T-helper 2 cell treated with Interferon-gamma antibody and Interleukin-4, amounts not matched to agents 5 μg/mL and 100 μg/mL, for 36 hours (primary cell): Measurements from ENCODE around the gene RIPK1.
"Not testable (repeated sequence)": the region's sequence is repeated elsewhere in the genome, so short reads cannot be mapped to it uniquely, and the experiment has no call there.

Source experiments
- DNase-seq: peaks from one replicate; pipeline ENCODE4 v3.0.0; 2021; ENCODE audit warnings: low spot score
- H3K27ac Mint-ChIP-seq: one replicate; pipeline ENCODE4 v1.8.0; 2021; ENCODE audit warnings: mild to moderate bottlenecking, mixed read lengths
- H3K27me3 Mint-ChIP-seq: one replicate; pipeline ENCODE4 v1.8.0; 2021; ENCODE audit warnings: low read depth, mixed read lengths
- H3K36me3 Mint-ChIP-seq: one replicate; pipeline ENCODE4 v1.8.0; 2021; ENCODE audit warnings: low read depth, mixed read lengths
- H3K4me1 Mint-ChIP-seq: one replicate; pipeline ENCODE4 v1.8.0; 2021; ENCODE audit warnings: low read depth, mixed read lengths
- H3K4me3 Mint-ChIP-seq: one replicate; pipeline ENCODE4 v1.8.0; 2022; ENCODE audit warnings: mild to moderate bottlenecking, moderate library complexity, mixed read lengths
- H3K9me3 Mint-ChIP-seq: one replicate; pipeline ENCODE4 v1.8.0; 2021; ENCODE audit warnings: mixed read lengths

RIPK1 gene

DNA sequence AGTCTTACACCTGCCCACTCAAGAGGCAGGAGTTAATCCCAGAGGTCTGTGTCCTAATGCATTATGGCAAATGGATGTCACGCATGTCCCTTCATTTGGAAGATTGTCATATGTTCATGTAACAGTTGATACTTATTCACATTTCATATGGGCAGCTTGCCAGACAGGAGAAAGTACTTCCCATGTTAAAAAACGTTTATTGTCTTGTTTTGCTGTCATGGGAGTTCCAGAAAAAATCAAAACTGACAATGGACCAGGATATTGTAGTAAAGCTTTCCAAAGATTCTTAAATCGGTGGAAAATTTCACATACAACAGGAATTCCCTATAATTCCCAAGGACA is 13.2 kb upstream of the RIPK1 start:
- H3K27ac Mint-ChIP-seq, H3K36me3 Mint-ChIP-seq, DNase-seq, H3K9me3 Mint-ChIP-seq, H3K27me3 Mint-ChIP-seq: not testable (repeated sequence)
- Mint-ChIP-seq H3K4me1 (peaks cover 41% of the 10 kb centered on the region), H3K4me3 (peak overlapping the region; percentile 39)

DNA sequence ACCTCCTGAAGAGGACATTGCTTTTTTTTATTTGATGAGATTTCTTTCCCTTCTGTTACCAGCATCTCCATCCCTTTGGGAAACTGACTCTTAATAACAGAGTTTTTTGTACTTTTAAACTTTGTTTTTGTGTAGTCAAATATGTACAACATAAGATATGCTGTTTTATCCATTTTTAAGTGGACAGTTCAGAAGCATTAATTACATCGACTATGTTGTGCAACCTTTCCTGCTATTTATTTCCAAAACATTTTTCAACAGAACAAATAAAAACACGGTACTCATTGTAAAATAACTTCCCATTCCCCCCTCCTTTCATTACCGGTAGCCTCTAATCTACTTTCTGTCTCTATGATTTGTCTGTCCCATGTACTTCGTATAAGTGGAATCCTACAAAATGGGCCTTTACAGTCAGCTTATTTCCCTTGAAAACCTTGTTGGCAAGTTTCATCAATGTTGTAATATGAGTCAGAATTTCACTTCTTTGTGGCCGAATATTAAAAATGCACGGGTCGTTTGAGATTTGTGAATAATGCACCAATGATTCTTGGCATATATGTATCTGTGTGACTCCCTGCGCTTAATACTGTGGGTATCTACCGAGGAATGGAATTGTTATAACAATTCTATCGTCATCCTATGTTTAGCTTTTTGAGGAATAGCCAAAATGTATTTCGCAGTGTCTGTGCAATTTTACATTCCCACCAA is 11.1 kb upstream of the RIPK1 start:
- no peaks in the 10 kb centered on the region for H3K27me3 Mint-ChIP-seq

DNA sequence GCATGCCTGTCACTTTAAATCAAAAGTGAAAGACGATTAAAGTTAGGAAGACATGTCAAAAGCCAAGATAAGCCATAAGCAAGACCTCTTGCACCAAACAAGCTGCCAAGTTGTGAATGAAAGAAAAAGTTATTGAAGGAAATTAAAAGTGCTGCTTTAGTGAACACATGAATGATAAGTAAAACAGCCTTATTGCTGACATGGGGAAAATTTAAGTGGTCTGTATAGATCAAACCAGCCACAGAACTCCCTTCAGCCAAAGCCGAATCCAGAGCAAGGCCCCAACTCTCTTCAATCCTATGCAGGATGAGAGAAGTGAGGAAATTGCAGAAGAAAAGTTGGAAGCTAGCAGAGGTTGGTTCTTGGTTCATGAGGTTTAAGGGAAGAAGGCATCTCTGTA is 9.3 kb upstream of the RIPK1 start:
- no peak for DNase-seq
- Mint-ChIP-seq H3K36me3 (no peaks in the 10 kb centered on the region), H3K27ac (peak overlapping the region; percentile 73), H3K4me1 (peaks cover 37% of the 10 kb centered on the region), H3K27me3 (no peaks in the 10 kb centered on the region), H3K4me3 (peak overlapping the region; percentile 35), H3K9me3 (no peaks in the 10 kb centered on the region)

More for the DNA sequence above, 11.1 kb upstream of the RIPK1 start:
- no peaks in the 10 kb centered on the region for H3K9me3 Mint-ChIP-seq
- H3K36me3 Mint-ChIP-seq = no peaks in the 10 kb centered on the region
- H3K4me3 Mint-ChIP-seq = no peak overlapping the region
- H3K27ac Mint-ChIP-seq = no peak overlapping the region
- DNase-seq = no peak
- peaks cover 47% of the 10 kb centered on the region for H3K4me1 Mint-ChIP-seq

DNA sequence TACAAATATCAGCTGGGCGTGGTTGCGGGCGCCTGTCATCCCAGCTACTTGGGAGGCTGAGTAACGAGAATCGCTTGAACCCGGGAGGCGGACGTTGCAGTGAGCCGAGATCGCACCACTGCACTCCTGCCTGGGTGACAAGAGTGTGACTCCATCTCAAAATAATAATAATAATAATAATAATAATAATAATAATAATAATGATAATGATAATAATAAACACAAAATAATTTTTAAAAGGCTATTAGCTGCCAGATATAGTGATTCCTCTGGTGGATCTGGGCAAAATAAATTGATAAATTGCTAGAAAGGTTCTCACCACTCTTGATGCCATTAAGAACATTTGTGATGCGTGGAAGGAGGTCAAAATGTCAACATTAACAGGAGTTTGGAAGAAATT is 8.2 kb upstream of the RIPK1 start:
- not testable (repeated sequence) for DNase-seq, H3K9me3 Mint-ChIP-seq, H3K36me3 Mint-ChIP-seq, H3K4me3 Mint-ChIP-seq, H3K27me3 Mint-ChIP-seq, H3K27ac Mint-ChIP-seq
- H3K4me1 Mint-ChIP-seq = peaks cover 37% of the 10 kb centered on the region

GRCh38 chr6:3061501-3061941 is 6.8 kb upstream of the RIPK1 start:
- peaks cover 36% of the 10 kb centered on the region for H3K4me1 Mint-ChIP-seq
- no peak overlapping the region for H3K27ac Mint-ChIP-seq
- H3K36me3 Mint-ChIP-seq = peaks cover 6% of the 10 kb centered on the region
- DNase-seq = no peak
- no peak overlapping the region for H3K4me3 Mint-ChIP-seq
- H3K27me3 Mint-ChIP-seq = no peaks in the 10 kb centered on the region
- no peaks in the 10 kb centered on the region for H3K9me3 Mint-ChIP-seq

GRCh38 chr6:3063340-3063732 is 5.0 kb upstream of the RIPK1 start:
- Mint-ChIP-seq H3K36me3 (peaks cover 12% of the 10 kb centered on the region), H3K4me1 (peaks cover 43% of the 10 kb centered on the region), H3K27ac (peak overlapping the region; percentile 81), H3K4me3 (peak overlapping the region; percentile 93)
- not testable (repeated sequence) for DNase-seq, H3K27me3 Mint-ChIP-seq, H3K9me3 Mint-ChIP-seq

DNA sequence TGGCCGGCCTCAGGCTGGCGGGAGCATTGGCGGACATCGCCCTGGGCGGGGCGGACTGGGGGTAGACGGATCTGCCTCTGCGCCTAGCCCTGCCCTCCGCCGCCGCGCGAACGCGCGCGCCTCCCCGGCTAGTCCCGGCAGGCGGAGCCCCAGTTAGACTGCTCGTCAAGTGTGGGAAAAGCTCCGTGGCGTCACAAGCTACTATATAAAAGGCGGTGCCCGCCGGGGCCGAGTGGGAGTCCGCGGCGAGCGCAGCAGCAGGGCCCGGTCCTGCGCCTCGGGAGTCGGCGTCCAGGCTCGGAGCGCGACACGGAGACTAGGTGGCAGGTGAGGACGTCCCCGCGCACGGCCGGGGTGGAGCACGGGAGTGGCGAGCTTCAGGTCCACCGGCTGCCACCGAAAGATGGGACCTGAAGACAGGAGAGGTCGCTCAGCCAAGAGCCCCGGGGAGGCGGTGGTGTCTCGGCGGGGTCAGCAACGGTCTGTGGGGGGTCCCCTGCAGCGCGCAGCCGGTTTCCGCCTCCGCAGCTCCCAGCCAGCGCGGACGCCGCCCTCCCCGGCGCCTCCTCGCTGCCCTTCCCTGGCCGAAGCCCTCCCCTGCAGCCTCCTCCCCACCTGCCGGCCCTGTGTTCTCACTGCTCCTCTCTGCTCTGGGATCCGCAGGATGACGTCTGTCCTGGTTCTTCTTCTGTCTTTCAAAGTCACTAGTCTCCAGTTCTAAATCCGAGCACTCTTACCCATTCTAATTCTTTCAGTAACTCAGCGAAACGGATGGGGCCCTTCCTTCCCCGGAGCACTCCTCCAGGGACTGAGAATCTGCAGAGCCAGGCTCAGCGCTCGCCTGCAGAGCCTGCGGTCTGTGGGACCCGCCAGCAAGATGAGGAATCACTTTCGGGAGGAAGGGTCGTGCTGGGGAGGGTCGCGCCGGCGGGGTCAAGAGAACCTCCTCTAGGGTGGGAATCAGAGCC is 4.3 kb upstream of the RIPK1 start:
- H3K4me1 Mint-ChIP-seq = peaks cover 36% of the 10 kb centered on the region

GRCh38 chr6:3071568-3071967 is 3.3 kb downstream of the RIPK1 start:
- Mint-ChIP-seq H3K4me1 (peaks cover 49% of the 10 kb centered on the region), H3K4me3 (no peak overlapping the region), H3K27ac (no peak overlapping the region), H3K36me3 (peaks cover 24% of the 10 kb centered on the region), H3K9me3 (no peaks in the 10 kb centered on the region), H3K27me3 (no peaks in the 10 kb centered on the region)
- DNase-seq = no peak

More for the DNA sequence above, 4.3 kb upstream of the RIPK1 start:
- DNase-seq = peak; percentile 96
- peak overlapping the region; percentile 94 for H3K27ac Mint-ChIP-seq
- peaks cover 14% of the 10 kb centered on the region for H3K36me3 Mint-ChIP-seq
- no peaks in the 10 kb centered on the region for H3K27me3 Mint-ChIP-seq
- H3K9me3 Mint-ChIP-seq = no peaks in the 10 kb centered on the region
- H3K4me3 Mint-ChIP-seq = peak overlapping the region; percentile 93

DNA sequence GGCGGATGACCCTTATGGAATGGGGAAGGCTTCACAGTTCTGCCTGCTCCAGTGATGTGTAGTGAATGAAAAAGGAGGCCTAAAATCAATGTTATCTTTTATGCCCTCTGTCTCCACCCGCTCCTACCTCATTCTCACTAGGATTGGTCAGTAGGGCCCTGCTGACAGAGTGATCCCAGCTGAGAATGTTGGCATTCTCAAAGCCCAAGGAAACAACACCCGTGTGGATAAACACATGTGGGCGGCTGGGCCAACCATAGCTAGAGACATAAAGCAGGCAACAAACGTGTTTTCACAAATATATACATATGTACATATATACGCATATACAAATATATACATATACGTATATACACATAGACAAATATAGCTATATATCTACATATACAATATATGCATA is 4.5 kb downstream of the RIPK1 start:
- Mint-ChIP-seq H3K36me3 (peaks cover 32% of the 10 kb centered on the region), H3K27ac (no peak overlapping the region), H3K4me3 (no peak overlapping the region), H3K9me3 (no peaks in the 10 kb centered on the region), H3K4me1 (peaks cover 47% of the 10 kb centered on the region), H3K27me3 (no peaks in the 10 kb centered on the region)
- DNase-seq = no peak

GRCh38 chr6:3073382-3073781 is 5.1 kb downstream of the RIPK1 start:
- Mint-ChIP-seq H3K36me3 (peaks cover 35% of the 10 kb centered on the region), H3K4me3 (no peak overlapping the region), H3K27ac (no peak overlapping the region)

GRCh38 chr6:3075772-3076113 is 7.4 kb downstream of the RIPK1 start:
- H3K27ac Mint-ChIP-seq = peak overlapping the region; percentile 84
- H3K27me3 Mint-ChIP-seq = no peaks in the 10 kb centered on the region
- peaks cover 38% of the 10 kb centered on the region for H3K36me3 Mint-ChIP-seq
- peaks cover 37% of the 10 kb centered on the region for H3K4me1 Mint-ChIP-seq
- no peaks in the 10 kb centered on the region for H3K9me3 Mint-ChIP-seq
- peak overlapping the region; percentile 85 for H3K4me3 Mint-ChIP-seq
- DNase-seq = no peak

More at GRCh38 chr6:3073382-3073781, 5.1 kb downstream of the RIPK1 start:
- no peaks in the 10 kb centered on the region for H3K27me3 Mint-ChIP-seq
- no peak for DNase-seq
- peaks cover 44% of the 10 kb centered on the region for H3K4me1 Mint-ChIP-seq
- H3K9me3 Mint-ChIP-seq = no peaks in the 10 kb centered on the region

DNA sequence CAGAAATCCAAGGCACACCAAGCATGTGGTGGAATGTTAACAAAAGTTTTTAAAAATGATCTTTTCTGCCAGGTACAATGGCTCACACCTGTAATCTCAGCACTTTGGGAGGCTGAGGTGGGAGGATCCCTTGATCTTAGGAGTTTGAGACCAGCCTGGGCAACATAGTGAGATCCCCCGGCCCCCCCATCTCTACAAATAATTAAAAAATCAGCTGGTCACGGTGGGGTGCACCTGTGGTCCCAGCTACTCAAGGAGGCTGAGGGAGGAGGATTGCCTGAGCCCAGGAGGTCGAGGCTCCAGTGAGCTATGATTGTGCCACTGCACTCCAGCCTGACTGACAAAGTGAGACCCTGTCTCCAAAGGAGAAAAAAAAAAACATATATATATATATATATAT is 8.0 kb downstream of the RIPK1 start:
- no peak for DNase-seq
- Mint-ChIP-seq H3K9me3 (no peaks in the 10 kb centered on the region), H3K4me1 (peaks cover 33% of the 10 kb centered on the region), H3K36me3 (peaks cover 41% of the 10 kb centered on the region), H3K27ac (no peak overlapping the region), H3K27me3 (no peaks in the 10 kb centered on the region), H3K4me3 (peak overlapping the region; percentile 85)

DNA sequence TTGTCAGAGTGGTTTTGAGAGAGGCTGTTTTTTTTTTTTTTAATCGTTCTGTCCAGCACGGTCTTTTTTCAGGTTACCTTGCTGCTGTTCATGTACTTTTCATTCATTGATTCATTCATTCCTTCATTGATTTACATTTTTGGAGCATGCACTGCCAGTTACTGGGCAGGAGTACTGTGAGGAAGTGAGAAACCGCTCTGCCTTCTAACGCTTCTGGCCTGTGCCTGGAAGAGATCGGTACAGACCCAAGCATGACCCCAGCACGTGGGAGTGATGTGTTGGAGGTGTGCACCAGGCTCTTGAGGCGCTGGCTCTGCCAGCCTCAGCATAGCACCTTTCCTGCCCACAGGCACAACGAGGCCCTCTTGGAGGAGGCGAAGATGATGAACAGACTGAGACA is 9.1 kb downstream of the RIPK1 start:
- Mint-ChIP-seq H3K27ac (no peak overlapping the region), H3K36me3 (peaks cover 45% of the 10 kb centered on the region), H3K4me3 (no peak overlapping the region), H3K9me3 (no peaks in the 10 kb centered on the region), H3K27me3 (no peaks in the 10 kb centered on the region), H3K4me1 (peaks cover 27% of the 10 kb centered on the region)
- no peak for DNase-seq

- not testable (repeated sequence) for H3K4me3 Mint-ChIP-seq, H3K9me3 Mint-ChIP-seq, H3K27me3 Mint-ChIP-seq, H3K27ac Mint-ChIP-seq, DNase-seq
- H3K36me3 Mint-ChIP-seq = peaks cover 56% of the 10 kb centered on the region
- peaks cover 20% of the 10 kb centered on the region for H3K4me1 Mint-ChIP-seq
Measured at GRCh38 chr6:3078952-3079351, 10.7 kb downstream of the RIPK1 start.
